HFF-Myc (cell line): Measurements from ENCODE around the gene CDK9.

Experiments
- DNase-seq: peaks from one replicate; pipeline ENCODE4 v3.0.0-alpha.2; 2011; ENCODE audit warnings: low read depth; ENCODE audit errors: extremely low read depth
- H3K4me3 ChIP-seq: replicated peaks from 2 replicates; pipeline ENCODE4 v1.5.1; 2011; ENCODE audit warnings: low read depth, mild to moderate bottlenecking, control low read depth, low read length
- CTCF ChIP-seq: IDR thresholded peaks from 2 replicates; pipeline ENCODE4 v1.5.1; 2012; ENCODE audit warnings: mild to moderate bottlenecking, low read depth, low read length, control low read depth; ENCODE audit errors: missing control alignments

The CDK9 gene

DNA sequence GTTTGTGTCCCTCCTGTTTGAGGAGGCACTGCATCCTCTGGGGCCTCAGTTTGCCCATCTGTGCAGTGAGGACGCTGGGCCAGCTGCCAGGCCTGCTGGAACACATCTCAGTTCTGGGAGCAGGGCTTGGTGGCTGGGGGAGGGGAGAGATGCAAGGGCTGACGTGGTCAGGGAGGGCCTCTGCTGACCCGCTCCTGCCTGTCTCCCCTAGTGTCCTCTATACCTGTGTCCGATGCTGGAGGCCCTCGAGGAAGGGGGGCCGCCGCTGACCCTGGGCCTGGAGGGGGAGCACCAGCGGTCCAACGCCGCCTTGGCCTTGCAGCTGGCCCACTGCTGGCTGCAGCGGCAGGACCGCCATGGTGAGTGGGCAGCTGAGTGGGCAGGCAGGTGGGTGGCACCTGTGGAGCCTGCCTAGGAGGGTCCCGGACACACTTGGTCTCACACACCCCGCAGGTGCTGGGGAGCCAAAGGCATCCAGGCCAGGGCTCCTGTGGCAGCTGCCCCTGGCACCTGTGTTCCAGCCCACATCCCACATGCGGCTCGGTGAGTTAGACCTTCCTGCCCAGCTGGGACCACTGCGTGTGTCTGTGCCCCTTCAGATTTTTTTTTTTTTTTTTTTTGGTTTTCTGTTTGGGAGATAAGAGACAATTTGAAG, 22.6 kb downstream of the CDK9 start:
- no peak for TF ChIP-seq CTCF
- no peak overlapping the region for H3K4me3 ChIP-seq
- no peak for DNase-seq

DNA sequence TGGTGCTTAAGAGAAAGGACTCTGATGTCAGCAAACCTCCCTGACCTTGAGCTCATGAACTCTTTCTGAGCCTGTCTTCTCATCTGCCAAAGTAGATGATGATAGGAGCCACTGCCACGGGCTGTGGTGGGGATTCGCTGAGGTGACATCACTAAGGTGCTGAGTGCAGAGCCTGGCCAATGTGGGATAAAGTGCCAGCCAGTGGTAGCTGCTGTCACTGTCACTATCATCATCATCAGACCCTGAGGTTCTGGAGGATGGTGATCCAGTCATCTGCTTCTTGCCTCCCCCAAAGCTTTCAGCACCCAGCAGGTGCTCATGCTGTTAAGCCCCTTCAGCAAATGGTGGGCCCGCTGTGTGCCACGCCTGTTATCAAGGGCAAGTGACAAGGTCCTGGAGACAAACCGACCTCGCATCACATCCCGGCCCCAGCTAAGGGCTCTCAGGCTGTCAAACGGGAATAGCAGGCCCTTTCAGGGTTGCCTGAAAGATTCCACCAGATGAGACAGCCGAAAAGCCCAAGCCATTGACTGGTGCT, 23.2 kb downstream of the CDK9 start:
- no peak for TF ChIP-seq CTCF
- no peak overlapping the region for H3K4me3 ChIP-seq
- no peak for DNase-seq

DNA sequence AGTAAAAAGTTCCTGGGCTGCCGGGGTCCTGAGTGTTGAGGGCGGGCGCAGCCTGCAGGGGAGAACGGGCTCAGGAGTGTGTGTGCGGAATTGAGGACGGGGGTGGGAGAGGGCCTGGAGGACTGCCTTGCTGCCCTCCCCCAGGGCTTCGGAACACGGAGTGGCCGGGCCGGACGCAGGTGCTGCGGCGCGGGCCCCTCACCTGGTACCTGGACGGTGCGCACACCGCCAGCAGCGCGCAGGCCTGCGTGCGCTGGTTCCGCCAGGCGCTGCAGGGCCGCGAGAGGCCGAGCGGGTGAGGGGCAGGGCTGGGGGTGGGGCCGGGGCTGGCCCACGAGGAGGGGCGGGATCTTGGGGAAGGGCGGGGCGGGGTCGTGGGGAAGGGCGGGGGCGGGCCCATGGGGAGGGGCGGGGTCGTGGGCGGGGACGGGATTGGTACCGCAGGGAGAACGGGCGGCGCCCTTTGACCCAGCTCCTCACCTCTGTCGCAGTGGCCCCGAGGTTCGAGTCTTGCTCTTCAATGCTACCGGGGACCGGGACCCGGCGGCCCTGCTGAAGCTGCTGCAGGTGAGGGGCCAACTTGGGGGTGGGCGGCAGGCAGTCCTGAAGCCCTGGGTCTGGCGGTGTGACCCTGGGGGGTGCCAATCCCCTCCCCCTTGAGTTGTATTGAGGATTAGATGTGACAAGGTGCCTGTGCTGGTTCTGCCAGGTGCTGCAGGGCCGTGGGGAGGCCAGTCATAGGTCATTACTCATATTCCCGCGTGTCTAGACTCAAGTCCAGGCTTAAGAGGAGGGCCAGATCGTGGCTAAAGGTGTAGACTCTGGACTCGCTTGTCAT, 23.9 kb downstream of the CDK9 start:
- no peak overlapping the region for H3K4me3 ChIP-seq
- no peak for DNase-seq
- TF ChIP-seq CTCF, result no peak

GRCh38 chr9:127810378-127811187, 24.7 kb downstream of the CDK9 start:
- no peak for DNase-seq
- no peak overlapping the region for H3K4me3 ChIP-seq
- TF ChIP-seq CTCF, result no peak

DNA sequence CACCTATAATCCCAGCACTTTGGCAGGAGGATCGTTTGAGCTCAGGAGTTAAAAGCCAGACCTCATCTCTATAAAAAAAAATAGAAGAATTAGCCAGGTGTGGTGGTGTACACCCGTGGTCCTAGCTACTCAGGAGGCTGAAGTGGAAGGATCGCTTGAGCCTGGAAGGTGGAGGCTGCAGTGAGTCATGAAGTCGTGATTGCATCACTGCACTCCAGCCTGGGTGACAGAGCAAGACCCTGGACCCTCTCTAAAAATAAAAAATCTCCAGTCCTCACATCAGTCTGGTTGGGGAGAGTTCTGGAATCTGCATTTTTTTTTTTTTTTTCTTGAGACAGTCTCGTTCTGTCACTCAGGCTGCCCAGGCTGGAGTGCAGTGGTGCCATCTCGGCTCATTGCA, 26.2 kb downstream of the CDK9 start:
- no peak for TF ChIP-seq CTCF
- H3K4me3 ChIP-seq, result no peak overlapping the region
- DNase-seq, result no peak

- no peak overlapping the region for H3K4me3 ChIP-seq
- no peak for DNase-seq
Measured at GRCh38 chr9:127812936-127813675, 27.3 kb downstream of the CDK9 start.

More at GRCh38 chr9:127812936-127813675, 27.3 kb downstream of the CDK9 start:
- TF ChIP-seq CTCF, result no peak
